ENCODE measurements around the gene SRGAP1. TPM values are rescaled to one million over a fixed set of nuclear protein-coding genes. Genes with fewer than 3 reads are reported as not detected.

The SRGAP1 gene
- polyA plus RNA-seq, 1 donor from 2014 or later: 4.8 TPM

- no peak overlapping the region for H3K4me2 ChIP-seq (ENCODE audit: low read length)
- H3K9ac ChIP-seq (ENCODE audit: low read length): no peak overlapping the region
- H3K27ac ChIP-seq (ENCODE audit: low read length): no peak overlapping the region
- H3K36me3 ChIP-seq (ENCODE audit: insufficient read depth, low read length): no peaks in the 10 kb centered on the region
- H2AFZ ChIP-seq (ENCODE audit: low read depth, low read length): no peak overlapping the region
- H3K27me3 ChIP-seq (ENCODE audit: insufficient read depth, low read depth, low read length): no peaks in the 10 kb centered on the region
- no peaks in the 10 kb centered on the region for H3K9me3 ChIP-seq (ENCODE audit: low read length)
- no peaks in the 10 kb centered on the region for H3K79me2 ChIP-seq (replicated peaks; ENCODE audit: insufficient read depth, low read length)
- TF ChIP-seq POLR2AphosphoS5 (IDR thresholded peaks at IDR 0.05): no peak
- TF ChIP-seq TAF1 (IDR thresholded peaks at IDR 0.05; ENCODE audit: low read depth): no peak
- no peak for TF ChIP-seq EP300 (conservative IDR thresholded peaks at IDR 0.05; ENCODE audit: poor library complexity, severe bottlenecking)
- TF ChIP-seq CTCF (IDR thresholded peaks at IDR 0.05; ENCODE audit: poor library complexity, severe bottlenecking): no peak
- no peak for TF ChIP-seq SMC3 (conservative IDR thresholded peaks at IDR 0.05; ENCODE audit: poor library complexity)
- no peak for TF ChIP-seq RAD21 (conservative IDR thresholded peaks at IDR 0.05)
- TF ChIP-seq MXI1 (conservative IDR thresholded peaks at IDR 0.05; ENCODE audit: poor library complexity, severe bottlenecking): no peak
- no peak for TF ChIP-seq EZH2 (IDR thresholded peaks at IDR 0.05; ENCODE audit: borderline replicate concordance, insufficient read depth, low read length, poor library complexity, severe bottlenecking)
- no peak for TF ChIP-seq REST (IDR thresholded peaks at IDR 0.05; ENCODE audit: borderline replicate concordance)
- H4K20me1 ChIP-seq (ENCODE audit: insufficient read depth): no peaks in the 10 kb centered on the region
- no peaks in the 10 kb centered on the region for H3F3A ChIP-seq (ENCODE audit: insufficient read depth, low read length, poor library complexity, severe bottlenecking)
- H3K9me2 ChIP-seq (ENCODE audit: insufficient read depth, low read length): no peaks in the 10 kb centered on the region
- no peak overlapping the region for H3K4me3 ChIP-seq (ENCODE audit: low read length)
These were observed 327.2 kb downstream of the SRGAP1 start for GRCh38 chr12:64171715-64172114.

- no peaks in the 10 kb centered on the region for H3K79me2 ChIP-seq (replicated peaks; ENCODE audit: insufficient read depth, low read length)
- H4K20me1 ChIP-seq (ENCODE audit: insufficient read depth): no peaks in the 10 kb centered on the region
- H3K4me3 ChIP-seq (ENCODE audit: low read length): no peak overlapping the region
- H2AFZ ChIP-seq (ENCODE audit: low read depth, low read length): no peak overlapping the region
- no peaks in the 10 kb centered on the region for H3K27me3 ChIP-seq (ENCODE audit: insufficient read depth, low read depth, low read length)
- no peaks in the 10 kb centered on the region for H3K9me2 ChIP-seq (ENCODE audit: insufficient read depth, low read length)
- H3K9ac ChIP-seq (ENCODE audit: low read length): no peak overlapping the region
- TF ChIP-seq MXI1 (conservative IDR thresholded peaks at IDR 0.05; ENCODE audit: poor library complexity, severe bottlenecking) (no peak), POLR2AphosphoS5 (IDR thresholded peaks at IDR 0.05) (no peak), TAF1 (IDR thresholded peaks at IDR 0.05; ENCODE audit: low read depth) (no peak), EP300 (conservative IDR thresholded peaks at IDR 0.05; ENCODE audit: poor library complexity, severe bottlenecking) (no peak), SMC3 (conservative IDR thresholded peaks at IDR 0.05; ENCODE audit: poor library complexity) (no peak), RAD21 (conservative IDR thresholded peaks at IDR 0.05) (no peak), EZH2 (IDR thresholded peaks at IDR 0.05; ENCODE audit: borderline replicate concordance, insufficient read depth, low read length, poor library complexity, severe bottlenecking) (no peak)
- H3K4me2 ChIP-seq (ENCODE audit: low read length): no peak overlapping the region
- no peaks in the 10 kb centered on the region for H3K36me3 ChIP-seq (ENCODE audit: insufficient read depth, low read length)
- no peak overlapping the region for H3K27ac ChIP-seq (ENCODE audit: low read length)
- H3F3A ChIP-seq (ENCODE audit: insufficient read depth, low read length, poor library complexity, severe bottlenecking): no peaks in the 10 kb centered on the region
- no peaks in the 10 kb centered on the region for H3K9me3 ChIP-seq (ENCODE audit: low read length)
These were observed 327.9 kb downstream of the SRGAP1 start for GRCh38 chr12:64172143-64172970.

Measured in neural cell (in vitro differentiated cells).